ENCODE results near the gene FAM167B.

DNA sequence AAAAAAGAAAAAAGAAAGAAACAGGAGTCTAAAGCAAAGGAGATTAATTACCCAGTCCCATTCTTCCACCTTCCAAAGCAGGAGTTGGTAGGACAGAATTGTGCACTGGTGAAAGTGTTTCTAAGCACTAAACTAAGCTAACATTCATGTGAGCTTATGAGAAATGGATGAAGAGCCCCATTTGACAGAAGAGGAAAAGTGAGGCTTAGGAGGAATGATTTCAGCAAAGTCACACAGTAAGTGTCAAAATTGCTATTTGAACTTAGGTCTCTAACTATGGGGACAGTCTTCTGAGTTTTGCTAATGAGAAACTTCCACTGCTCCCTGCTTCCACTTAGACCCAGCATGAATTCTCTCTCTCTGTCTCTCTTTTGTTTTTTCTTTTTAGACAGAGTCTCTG, 22.7 kb downstream of the FAM167B start:
- TF ChIP-seq CTCF (IDR thresholded peaks at IDR 0.05) (no peak), POLR2A (IDR thresholded peaks at IDR 0.05) (no peak), POLR2AphosphoS5 (IDR thresholded peaks at IDR 0.05) (no peak), EP300 (IDR thresholded peaks at IDR 0.05) (no peak)
